NCI-H146 (cell line): ENCODE data around the gene GON4L.
"Not testable (repeated sequence)": the region's sequence is repeated elsewhere in the genome, so short reads cannot be mapped to it uniquely, and the experiment has no call there.

Source experiments
- DNase-seq: peaks from one replicate; lab custom pipeline; 2025; lab: John Stamatoyannopoulos, UW

Gene GON4L, protein sequence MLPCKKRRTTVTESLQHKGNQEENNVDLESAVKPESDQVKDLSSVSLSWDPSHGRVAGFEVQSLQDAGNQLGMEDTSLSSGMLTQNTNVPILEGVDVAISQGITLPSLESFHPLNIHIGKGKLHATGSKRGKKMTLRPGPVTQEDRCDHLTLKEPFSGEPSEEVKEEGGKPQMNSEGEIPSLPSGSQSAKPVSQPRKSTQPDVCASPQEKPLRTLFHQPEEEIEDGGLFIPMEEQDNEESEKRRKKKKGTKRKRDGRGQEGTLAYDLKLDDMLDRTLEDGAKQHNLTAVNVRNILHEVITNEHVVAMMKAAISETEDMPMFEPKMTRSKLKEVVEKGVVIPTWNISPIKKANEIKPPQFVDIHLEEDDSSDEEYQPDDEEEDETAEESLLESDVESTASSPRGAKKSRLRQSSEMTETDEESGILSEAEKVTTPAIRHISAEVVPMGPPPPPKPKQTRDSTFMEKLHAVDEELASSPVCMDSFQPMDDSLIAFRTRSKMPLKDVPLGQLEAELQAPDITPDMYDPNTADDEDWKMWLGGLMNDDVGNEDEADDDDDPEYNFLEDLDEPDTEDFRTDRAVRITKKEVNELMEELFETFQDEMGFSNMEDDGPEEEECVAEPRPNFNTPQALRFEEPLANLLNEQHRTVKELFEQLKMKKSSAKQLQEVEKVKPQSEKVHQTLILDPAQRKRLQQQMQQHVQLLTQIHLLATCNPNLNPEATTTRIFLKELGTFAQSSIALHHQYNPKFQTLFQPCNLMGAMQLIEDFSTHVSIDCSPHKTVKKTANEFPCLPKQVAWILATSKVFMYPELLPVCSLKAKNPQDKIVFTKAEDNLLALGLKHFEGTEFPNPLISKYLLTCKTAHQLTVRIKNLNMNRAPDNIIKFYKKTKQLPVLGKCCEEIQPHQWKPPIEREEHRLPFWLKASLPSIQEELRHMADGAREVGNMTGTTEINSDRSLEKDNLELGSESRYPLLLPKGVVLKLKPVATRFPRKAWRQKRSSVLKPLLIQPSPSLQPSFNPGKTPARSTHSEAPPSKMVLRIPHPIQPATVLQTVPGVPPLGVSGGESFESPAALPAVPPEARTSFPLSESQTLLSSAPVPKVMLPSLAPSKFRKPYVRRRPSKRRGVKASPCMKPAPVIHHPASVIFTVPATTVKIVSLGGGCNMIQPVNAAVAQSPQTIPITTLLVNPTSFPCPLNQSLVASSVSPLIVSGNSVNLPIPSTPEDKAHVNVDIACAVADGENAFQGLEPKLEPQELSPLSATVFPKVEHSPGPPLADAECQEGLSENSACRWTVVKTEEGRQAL (N-terminal part only)

GRCh38 chr1:155856975-155857930 is at the start of gene GON4L:
GON4L (minus strand) TSS chr1:155857214; CDS start chr1:155853780, 3,434 bp downstream.
- peak; percentile 93 for DNase-seq

DNA sequence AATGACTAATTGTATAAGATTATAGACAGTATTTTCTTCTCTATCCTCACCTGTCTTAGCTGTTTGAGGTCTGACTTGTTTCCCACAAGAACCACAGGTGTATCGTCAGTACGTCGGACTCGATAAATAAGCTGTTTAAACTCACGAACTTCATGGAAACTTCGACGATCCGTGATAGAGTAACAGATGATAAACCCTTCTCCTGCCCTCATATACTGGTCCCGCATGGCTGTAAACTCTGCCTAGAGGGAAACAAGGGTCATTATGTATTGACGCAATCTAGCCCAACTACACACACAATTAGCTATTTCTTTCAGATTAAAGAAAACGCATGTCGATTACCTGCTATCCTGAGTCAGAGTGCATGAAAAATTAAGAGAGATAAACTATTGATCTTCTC is 47.2 kb upstream of the GON4L start:
- no peak for DNase-seq

GRCh38 chr1:155900161-155900560 is 43.1 kb upstream of the GON4L start:
- no peak for DNase-seq

DNA sequence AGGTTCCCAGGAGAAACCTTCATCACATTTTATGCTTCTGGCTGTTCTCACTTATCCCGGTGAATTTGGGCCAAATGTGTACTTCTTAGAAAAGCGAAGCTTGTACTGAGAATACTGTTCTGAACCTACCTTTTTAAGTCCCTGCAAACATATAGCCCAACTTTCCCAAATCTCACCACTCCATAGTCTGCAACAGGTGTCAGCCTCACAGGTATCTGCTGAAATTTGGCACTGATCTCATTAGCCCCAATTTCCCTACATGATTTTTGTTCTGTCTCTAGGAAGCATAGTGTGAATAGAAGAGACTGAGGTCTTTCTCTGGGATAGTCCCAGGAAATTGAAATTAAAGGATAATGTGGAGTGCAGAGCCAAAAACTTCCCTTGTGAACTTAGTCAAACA is 42.7 kb upstream of the GON4L start:
- DNase-seq, result no peak

DNA sequence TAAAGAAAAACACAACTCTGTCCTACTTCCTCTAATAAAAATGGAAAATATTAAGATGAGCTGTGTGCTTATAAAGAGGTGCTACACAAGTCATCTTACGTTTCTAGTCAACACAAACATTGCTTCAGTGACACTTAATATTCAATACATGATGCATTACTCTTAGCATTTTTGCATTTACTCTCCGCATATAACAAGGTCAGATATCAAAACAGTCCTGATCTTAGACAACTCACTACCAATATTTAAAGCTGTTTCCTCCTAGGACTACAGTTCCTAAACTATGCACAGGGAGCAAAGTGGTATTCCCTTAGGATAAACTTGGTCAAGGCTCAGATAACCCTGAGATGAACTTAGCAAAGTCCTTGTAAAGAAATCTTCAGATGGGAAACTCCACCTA is 41.9 kb upstream of the GON4L start:
- no peak for DNase-seq

- DNase-seq, result no peak
Observed at GRCh38 chr1:155897746-155898145, 40.7 kb upstream of the GON4L start.

GRCh38 chr1:155896476-155896875 is 39.5 kb upstream of the GON4L start:
- DNase-seq, result not testable (repeated sequence)

GRCh38 chr1:155895617-155896016 is 38.6 kb upstream of the GON4L start:
- DNase-seq, result not testable (repeated sequence)

- no peak for DNase-seq
Observed at GRCh38 chr1:155893389-155894142, 36.6 kb upstream of the GON4L start.

DNA sequence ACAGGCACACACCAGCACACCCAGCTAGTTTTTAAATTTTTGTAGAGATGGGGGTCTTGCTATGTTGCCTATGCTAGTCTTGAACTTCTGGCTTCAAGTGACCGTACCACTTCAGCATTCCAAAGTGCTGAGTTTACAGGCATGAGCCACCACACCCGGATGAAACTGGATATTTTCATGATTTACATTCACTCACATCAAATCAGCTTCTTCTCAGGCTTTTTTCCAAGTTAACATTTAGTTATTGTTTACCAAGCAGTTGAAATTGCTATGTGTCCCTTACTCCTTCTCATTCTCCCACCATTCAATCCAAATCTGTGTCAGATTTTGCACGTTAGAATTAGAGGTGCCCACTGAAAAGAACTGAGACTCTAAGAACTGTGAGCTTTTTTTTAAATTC is 35.8 kb upstream of the GON4L start:
- no peak for DNase-seq

GRCh38 chr1:155890251-155890650 is 33.2 kb upstream of the GON4L start:
- DNase-seq, result no peak

DNA sequence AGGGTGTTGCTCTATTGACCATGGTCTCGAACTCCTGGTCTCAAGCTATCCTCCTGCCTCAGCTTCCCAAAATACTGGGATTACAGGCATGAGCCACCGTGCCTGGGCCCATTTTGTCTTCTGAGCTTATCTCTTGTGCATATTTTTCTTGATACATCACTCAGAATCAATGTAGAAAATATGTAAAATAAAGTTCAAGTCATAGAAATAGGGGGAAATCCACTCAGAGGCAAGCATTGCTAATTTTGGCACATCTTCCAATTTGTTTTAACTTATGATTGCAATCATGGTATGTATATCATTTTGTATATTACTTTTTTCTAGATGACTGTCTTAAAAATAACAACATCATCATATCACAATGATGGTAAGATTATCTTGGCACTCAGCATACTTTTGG is 32.6 kb upstream of the GON4L start:
- DNase-seq, result no peak

DNA sequence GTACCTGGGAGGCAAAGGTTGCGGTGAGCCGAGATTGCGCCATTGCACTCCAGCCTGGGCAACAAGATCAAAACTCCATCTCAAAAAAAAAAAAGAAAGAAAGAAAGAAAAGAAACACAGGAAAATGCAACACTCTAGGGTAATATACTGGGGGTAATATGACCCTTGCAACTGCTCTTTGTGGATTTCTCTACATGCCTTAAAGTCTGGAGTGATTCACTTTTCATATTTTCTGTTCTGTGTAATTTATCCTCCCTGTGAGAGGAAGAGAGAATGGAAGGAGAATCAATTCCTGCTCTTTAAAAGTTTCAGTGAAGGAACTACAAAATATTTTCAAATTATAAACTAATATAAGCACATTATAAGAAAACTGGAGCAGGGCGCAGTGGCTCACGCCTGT is 31.5 kb upstream of the GON4L start:
- no peak for DNase-seq

- DNase-seq, result no peak
Observed at GRCh38 chr1:155884982-155885381, 28.0 kb upstream of the GON4L start.

DNA sequence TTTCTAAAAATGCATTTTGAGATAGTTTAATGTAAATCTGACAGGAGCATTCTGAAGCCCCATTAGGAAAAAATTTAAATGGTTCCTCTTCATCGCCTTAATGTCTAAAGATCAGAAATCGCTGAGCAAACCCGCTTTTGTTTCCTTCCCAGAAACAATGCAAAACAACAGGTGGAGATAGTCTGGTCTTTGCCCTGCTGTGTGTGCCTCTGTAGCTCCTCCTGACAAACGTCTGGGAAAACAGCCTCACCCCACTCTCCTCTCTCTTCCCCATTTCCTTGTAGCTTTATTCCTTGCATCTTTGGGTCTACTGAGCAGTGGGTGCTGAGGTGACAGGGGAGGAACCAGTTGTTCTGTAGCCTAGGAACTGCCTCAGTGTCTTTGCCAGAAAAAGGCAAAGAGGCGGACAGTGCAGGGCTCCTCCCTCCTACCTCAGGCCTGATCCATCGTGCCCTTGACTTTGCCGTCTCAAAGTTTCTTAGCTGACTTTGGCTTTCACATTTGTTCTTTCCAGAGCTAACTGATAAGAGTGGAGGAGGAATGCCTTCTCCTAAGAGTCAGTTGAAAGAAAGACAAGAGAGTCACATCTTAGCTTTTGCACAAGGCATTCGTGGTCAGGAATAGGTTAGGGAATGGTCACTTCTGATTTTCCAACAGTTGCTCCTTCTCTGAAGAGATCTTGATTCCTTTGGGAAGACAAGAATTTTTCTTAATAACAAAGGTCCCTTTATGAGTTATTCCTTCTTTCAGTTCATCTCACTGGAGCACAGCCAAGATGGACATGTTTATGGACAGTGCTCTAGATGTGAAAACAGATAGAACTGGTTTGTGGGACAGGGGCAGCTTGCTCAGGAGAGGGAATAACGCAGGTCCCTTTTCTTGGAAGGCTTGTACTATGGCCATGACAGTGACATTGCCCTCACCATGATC is 27.3 kb upstream of the GON4L start:
- DNase-seq, result no peak

DNA sequence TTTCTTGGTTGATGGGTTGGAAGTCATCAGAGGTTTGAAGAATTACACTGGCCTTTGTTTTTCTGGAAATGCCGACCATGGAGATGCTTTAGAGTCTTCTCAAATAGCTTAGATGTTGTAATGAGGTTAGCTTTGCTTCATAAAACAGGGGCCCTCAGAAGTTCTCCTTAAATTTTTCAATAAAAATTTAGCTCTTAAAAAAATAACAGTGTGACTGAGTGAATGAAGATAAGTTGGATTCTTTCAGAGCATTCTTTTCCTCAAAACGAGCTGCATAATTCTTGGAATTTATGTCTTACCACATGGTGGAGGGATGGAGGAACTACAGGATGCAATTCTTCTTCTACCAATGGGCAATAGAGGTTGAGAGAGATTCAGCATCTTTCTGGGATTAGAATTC is 25.8 kb upstream of the GON4L start:
- DNase-seq, result no peak

- DNase-seq, result no peak
Observed at GRCh38 chr1:155882235-155882634, 25.2 kb upstream of the GON4L start.

DNA sequence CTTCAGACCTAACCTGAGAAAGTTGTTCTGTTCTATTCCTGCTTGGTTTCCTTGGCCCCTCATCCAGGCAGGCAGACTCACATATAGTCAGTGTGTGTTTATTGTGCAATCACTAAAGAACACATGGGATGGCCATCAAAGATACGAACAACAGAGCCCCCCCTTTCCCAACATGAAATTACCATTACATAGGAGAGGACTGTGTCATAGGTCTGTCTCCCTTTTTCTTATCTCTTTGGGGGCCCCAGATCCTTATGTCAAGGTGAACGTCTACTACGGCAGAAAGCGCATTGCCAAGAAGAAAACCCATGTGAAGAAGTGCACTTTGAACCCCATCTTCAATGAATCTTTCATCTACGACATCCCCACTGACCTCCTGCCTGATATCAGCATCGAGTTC is 23.9 kb upstream of the GON4L start:
- no peak for DNase-seq

GRCh38 chr1:155880251-155880650 is 23.2 kb upstream of the GON4L start:
- no peak for DNase-seq
